Thyroid gland (tissue), 4 donors: Measurements from ENCODE around the gene BNIP5. TPM values are rescaled to one million over a fixed set of nuclear protein-coding genes. Genes with fewer than 3 reads are reported as not detected.

Source experiments
- DNase-seq, 2 donors: peaks; one replicate each; pipeline ENCODE4 v3.0.0-alpha.2; 2019
- H3K27ac ChIP-seq, 3 donors: fragments of 200-600 bp; sonication (generic); 1 replicate in 2 of 3; 2 replicates in 1 of 3; pipeline ENCODE4 v1.5.1; 2016 to 2019; ENCODE audit warnings: mild to moderate bottlenecking in 1 of 3, moderate library complexity in 1 of 3
- H3K27me3 ChIP-seq: fragments of 200-600 bp; sonication (generic); one replicate; pipeline ENCODE4 v1.5.1; 2019
- H3K36me3 ChIP-seq, 2 donors: fragments of 200-600 bp; sonication (generic); one replicate each; pipeline ENCODE4 v1.5.1; 2016 to 2019
- H3K4me1 ChIP-seq, 2 donors: fragments of 200-600 bp; sonication (generic); one replicate each; pipeline ENCODE4 v1.5.1; 2017 to 2019
- H3K4me3 ChIP-seq, 3 donors: fragments of 200-600 bp; sonication (generic); replicated peaks in 1 of 3; 1 replicate in 2 of 3; 2 replicates in 1 of 3; pipeline ENCODE4 v1.5.1; 2016; ENCODE audit warnings: mild to moderate bottlenecking in 1 of 3
- H3K9me3 ChIP-seq: fragments of 200-600 bp; sonication (generic); one replicate; pipeline ENCODE4 v1.5.1; 2017
- CTCF ChIP-seq, 6 experiments: fragments of 200-600 bp in 3 of 6; fragments of 450-650 bp in 3 of 6; sonication (generic) in 3 of 6; IDR thresholded peaks; one replicate each; pipeline ENCODE4 v1.5.1; 2016 to 2019; ENCODE audit warnings: antibody characterized with exemption in 6 of 6, mild to moderate bottlenecking in 2 of 6, inconsistent platforms in 1 of 6, moderate library complexity in 1 of 6
- POLR2A ChIP-seq, 2 donors: fragments of 450-650 bp; IDR thresholded peaks; one replicate each; pipeline ENCODE4 v1.6.1; 2017; ENCODE audit warnings: antibody characterized with exemption in 2 of 2, mild to moderate bottlenecking in 2 of 2, moderate library complexity in 1 of 2
- WGBS, 2 donors: methylation state at CpG; one replicate each; pipeline ENCODE4 v1.1.5; 2017; 5-methylcytosine and 5-hydroxymethylcytosine counted together
- intact Hi-C: fragments of 100-400 bp; cut with DNase I; formaldehyde crosslinking; loops from one replicate; pipeline ENCODE4 v1.15.1; 2023
- total RNA-seq, 4 donors: library from RNA; depleted of rRNA; stranded (reverse); fragments of >200 nt; gene quantifications; one replicate each; pipeline ENCODE4 v1.2.3, GENCODE V29; 2016

Gene BNIP5
- total RNA-seq, 4 donors from 2014 or later: not detected

GRCh38 chr6:36290668-36291620, 45.7 kb downstream of the BNIP5 start:
- no peaks in the 10 kb centered on the region for H3K36me3 ChIP-seq
- TF ChIP-seq CTCF (IDR thresholded peaks at IDR 0.05): no peak
- no peak for TF ChIP-seq POLR2A (IDR thresholded peaks at IDR 0.05)
- no peaks in the 10 kb centered on the region for H3K4me1 ChIP-seq
- H3K27ac ChIP-seq: no peak overlapping the region
- intact Hi-C loops: no loop called here
- no peaks in the 10 kb centered on the region for H3K9me3 ChIP-seq
- H3K27me3 ChIP-seq: no peaks in the 10 kb centered on the region
- no peak overlapping the region for H3K4me3 ChIP-seq
- DNase-seq: no peak
- 73 to 79% methylated on average over 21 to 23 of the region's 23 CpGs for WGBS, 2 donors

- Histone ChIP-seq H3K4me1 (no peaks in the 10 kb centered on the region), H3K27me3 (peaks cover 7% of the 10 kb centered on the region), H3K4me3 (no peak overlapping the region), H3K27ac (no peak overlapping the region), H3K9me3 (no peaks in the 10 kb centered on the region), H3K36me3 (no peaks in the 10 kb centered on the region)
- peak in 1 of 2 donors; percentile 19 for DNase-seq
- intact Hi-C loops: no loop called here
- TF ChIP-seq CTCF (IDR thresholded peaks at IDR 0.05): no peak
- no peak for TF ChIP-seq POLR2A (IDR thresholded peaks at IDR 0.05)
- WGBS, 2 donors: 62% methylated on average over 7 of the region's 7 CpGs
Measured at GRCh38 chr6:36289281-36289878, 47.3 kb downstream of the BNIP5 start.

DNA sequence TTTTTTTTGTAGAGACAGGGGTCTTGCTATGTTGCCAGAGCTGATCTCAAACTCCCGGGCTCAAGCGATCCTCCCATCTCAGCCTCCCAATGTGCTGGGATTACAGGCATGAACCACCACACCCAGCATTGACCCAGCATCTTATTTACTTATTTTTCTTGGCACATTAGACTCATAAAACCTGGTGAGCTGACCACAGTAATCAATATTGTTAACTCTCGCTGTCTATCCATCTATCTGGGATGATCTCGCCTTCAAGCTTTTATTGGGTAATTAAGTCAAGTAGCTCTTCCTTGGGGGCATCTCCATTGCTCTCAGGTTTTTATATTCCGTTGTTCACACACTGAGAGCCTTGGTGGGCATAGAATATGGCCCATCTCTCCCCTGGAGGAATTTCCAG, 49.8 kb downstream of the BNIP5 start:
- intact Hi-C loops: no loop called here
- H3K27me3 ChIP-seq: peaks cover 7% of the 10 kb centered on the region
- H3K4me1 ChIP-seq: no peaks in the 10 kb centered on the region
- no peaks in the 10 kb centered on the region for H3K9me3 ChIP-seq
- no peak overlapping the region for H3K27ac ChIP-seq
- no peaks in the 10 kb centered on the region for H3K36me3 ChIP-seq
- 71 to 77% methylated on average over 5 of the region's 5 CpGs for WGBS, 2 donors
- no peak for DNase-seq
- no peak overlapping the region for H3K4me3 ChIP-seq
- no peak for TF ChIP-seq CTCF (IDR thresholded peaks at IDR 0.05)
- no peak for TF ChIP-seq POLR2A (IDR thresholded peaks at IDR 0.05)

DNA sequence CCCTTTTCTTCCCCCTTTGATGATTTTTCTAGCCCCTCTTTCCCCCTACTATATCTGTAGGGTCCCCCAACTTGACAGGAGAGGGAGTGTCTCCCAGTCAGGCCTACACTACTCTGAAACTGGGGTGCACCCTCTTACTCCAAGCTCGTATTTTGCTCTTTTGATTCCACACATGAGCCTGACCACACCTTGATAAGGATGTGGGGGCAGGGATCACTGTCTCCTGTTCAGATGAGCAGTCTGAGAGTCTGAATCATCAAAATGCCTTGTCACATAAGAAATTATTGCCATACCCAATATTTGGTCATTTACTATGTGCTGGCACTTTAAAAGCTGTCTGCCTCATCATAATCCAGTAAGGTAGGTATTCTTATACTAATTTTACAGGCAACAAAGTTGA, 50.9 kb downstream of the BNIP5 start:
- Histone ChIP-seq H3K4me3 (no peak overlapping the region), H3K9me3 (no peaks in the 10 kb centered on the region), H3K36me3 (no peaks in the 10 kb centered on the region), H3K27me3 (peaks cover 7% of the 10 kb centered on the region), H3K4me1 (no peaks in the 10 kb centered on the region), H3K27ac (no peak overlapping the region)
- no peak for DNase-seq
- WGBS, 2 donors: 90 to 91% methylated on average over 1 of the region's 1 CpG
- intact Hi-C loops: no loop called here
- TF ChIP-seq POLR2A (IDR thresholded peaks at IDR 0.05) (no peak), CTCF (IDR thresholded peaks at IDR 0.05) (no peak)

- TF ChIP-seq POLR2A (IDR thresholded peaks at IDR 0.05) (no peak), CTCF (IDR thresholded peaks at IDR 0.05) (no peak)
- no peak for DNase-seq
- intact Hi-C loops: no loop called here
Measured at GRCh38 chr6:36285187-36285671, 51.5 kb downstream of the BNIP5 start.

More at GRCh38 chr6:36285187-36285671, 51.5 kb downstream of the BNIP5 start:
- Histone ChIP-seq H3K27me3 (peaks cover 7% of the 10 kb centered on the region), H3K4me3 (no peak overlapping the region), H3K27ac (no peak overlapping the region), H3K4me1 (no peaks in the 10 kb centered on the region), H3K9me3 (no peaks in the 10 kb centered on the region), H3K36me3 (no peaks in the 10 kb centered on the region)
- 19 to 22% methylated on average over 20 to 26 of the region's 26 CpGs for WGBS, 2 donors
